ENCODE results near the gene RAB36.
A peak's percentile ranks its signal among the peaks of the same experiment; 100 is the strongest.
"Not testable (repeated sequence)": the region's sequence is repeated elsewhere in the genome, so short reads cannot be mapped to it uniquely, and the experiment has no call there.

The RAB36 gene

GRCh38 chr22:23121000-23121421, 24.3 kb upstream of the RAB36 start:
- no peak for DNase-seq

GRCh38 chr22:23121424-23121823, 23.9 kb upstream of the RAB36 start:
- DNase-seq, result no peak

- no peak for DNase-seq
These were observed 22.9 kb upstream of the RAB36 start for GRCh38 chr22:23122216-23122957.

- DNase-seq, result no peak
These were observed 22.1 kb upstream of the RAB36 start for GRCh38 chr22:23122992-23123803.

GRCh38 chr22:23123804-23124254, 21.4 kb upstream of the RAB36 start:
- DNase-seq, result no peak

GRCh38 chr22:23124611-23125511, 20.4 kb upstream of the RAB36 start:
- DNase-seq, result no peak

GRCh38 chr22:23125512-23126103, 19.7 kb upstream of the RAB36 start:
- DNase-seq, result no peak

GRCh38 chr22:23126165-23127054, 18.9 kb upstream of the RAB36 start:
- no peak for DNase-seq

GRCh38 chr22:23127055-23127756, 18.1 kb upstream of the RAB36 start:
- no peak for DNase-seq

- no peak for DNase-seq
These were observed 17.5 kb upstream of the RAB36 start for GRCh38 chr22:23127788-23128187.

GRCh38 chr22:23128269-23129108, 16.8 kb upstream of the RAB36 start:
- peak; percentile 35 to 71 (median 42) for DNase-seq

GRCh38 chr22:23129149-23129548, 16.1 kb upstream of the RAB36 start:
- DNase-seq, result no peak

GRCh38 chr22:23130697-23131096, 14.6 kb upstream of the RAB36 start:
- DNase-seq, result no peak

- DNase-seq, result no peak
These were observed 13.3 kb upstream of the RAB36 start for GRCh38 chr22:23131931-23132330.

- no peak for DNase-seq
These were observed 12.7 kb upstream of the RAB36 start for GRCh38 chr22:23132376-23133091.

GRCh38 chr22:23133922-23134321, 11.4 kb upstream of the RAB36 start:
- no peak for DNase-seq

- DNase-seq, result not testable (repeated sequence)
These were observed 8.3 kb upstream of the RAB36 start for GRCh38 chr22:23136991-23137390.

GRCh38 chr22:23137468-23137867, 7.8 kb upstream of the RAB36 start:
- DNase-seq, result no peak

- DNase-seq, result no peak
These were observed 7.2 kb upstream of the RAB36 start for GRCh38 chr22:23137905-23138561.
